ENCODE data around the gene RASA2. TPM values are rescaled to one million over a fixed set of nuclear protein-coding genes. Genes with fewer than 3 reads are reported as not detected.

The RASA2 gene
- total and polyA plus RNA-seq, 9 of the 15 experiments (the other 6 are each of a cell fraction or from before 2014, with no cell fraction given): 2.0 to 12.8 (median 9.5) TPM

GRCh38 chr3:141486746-141487520 lies at the start of gene RASA2 (continued):
- TF ChIP-seq SOX6 (IDR thresholded peaks at IDR 0.05) (no peak), JUND (IDR thresholded peaks at IDR 0.05; ENCODE audit: borderline replicate concordance, low read depth, low read length) (no peak), JUND (tag; IDR thresholded peaks at IDR 0.05; ENCODE audit: borderline replicate concordance, low read depth, low read length) (no peak), ZNF431 (CRISPR knock-in tag; IDR thresholded peaks at IDR 0.05) (no peak; the same call in 1 of the 2 replicates), CBX8 (IDR thresholded peaks at IDR 0.05; ENCODE audit: borderline replicate concordance, extremely low read depth, low read depth, low read length, poor library complexity, severe bottlenecking) (no peak), FOS (IDR thresholded peaks at IDR 0.05; ENCODE audit: extremely low read depth, insufficient read length) (no peak), RAD21 (CRISPR knock-in tag; conservative IDR thresholded peaks at IDR 0.05 in 1 of 2, IDR thresholded peaks at IDR 0.05 in 1 of 2) (no peak), MEF2D (tag; conservative IDR thresholded peaks at IDR 0.05; ENCODE audit: low read depth) (no peak), SRSF1 (IDR thresholded peaks at IDR 0.05; ENCODE audit: low read depth, low read length) (no peak), POLR2AphosphoS2 (IDR thresholded peaks at IDR 0.05; ENCODE audit: low read length) (no peak), TCF7 (IDR thresholded peaks at IDR 0.05; ENCODE audit: borderline replicate concordance) (no peak), ZNF696 (CRISPR knock-in tag; conservative IDR thresholded peaks at IDR 0.05) (no peak), XRCC4 (IDR thresholded peaks at IDR 0.05; ENCODE audit: extremely low read depth, insufficient read depth, insufficient read length) (no peak), SMARCB1 (IDR thresholded peaks at IDR 0.05; ENCODE audit: insufficient read length, low read depth) (no peak), VEZF1 (CRISPR knock-in tag; IDR thresholded peaks at IDR 0.05) (peak; percentile 87), ZFP30 (CRISPR knock-in tag; IDR thresholded peaks at IDR 0.05; ENCODE audit: borderline replicate concordance) (no peak), FOXK2 (conservative IDR thresholded peaks at IDR 0.05 in 1 of 2, IDR thresholded peaks at IDR 0.05 in 1 of 2; ENCODE audit: low read depth in 2 of 2) (no peak), ZSCAN29 (IDR thresholded peaks at IDR 0.05) (no peak), NCOR1 (IDR thresholded peaks at IDR 0.05) (no peak), EP300 (IDR thresholded peaks at IDR 0.05; ENCODE audit: low read length) (no peak), CBX5 (IDR thresholded peaks at IDR 0.05; ENCODE audit: borderline replicate concordance, low read depth) (no peak), ZNF140 (CRISPR knock-in tag; IDR thresholded peaks at IDR 0.05) (no peak), AFF4 (CRISPR knock-in tag; IDR thresholded peaks at IDR 0.05) (0 out of 2 replicates have a peak, but pooled peaks have one; percentile 17), HDAC1 (IDR thresholded peaks at IDR 0.05) (no peak)

Measured in K562 (cell line).